Suppressor macrophage treated with lipopolysaccharide for 1 hour (primary cell): ENCODE measurements around the gene SCMH1.

Experiments
- DNase-seq, 3 donors: peaks; one replicate each; pipeline ENCODE4 v3.0.0-alpha.2; 2020 to 2022

The SCMH1 gene

DNA sequence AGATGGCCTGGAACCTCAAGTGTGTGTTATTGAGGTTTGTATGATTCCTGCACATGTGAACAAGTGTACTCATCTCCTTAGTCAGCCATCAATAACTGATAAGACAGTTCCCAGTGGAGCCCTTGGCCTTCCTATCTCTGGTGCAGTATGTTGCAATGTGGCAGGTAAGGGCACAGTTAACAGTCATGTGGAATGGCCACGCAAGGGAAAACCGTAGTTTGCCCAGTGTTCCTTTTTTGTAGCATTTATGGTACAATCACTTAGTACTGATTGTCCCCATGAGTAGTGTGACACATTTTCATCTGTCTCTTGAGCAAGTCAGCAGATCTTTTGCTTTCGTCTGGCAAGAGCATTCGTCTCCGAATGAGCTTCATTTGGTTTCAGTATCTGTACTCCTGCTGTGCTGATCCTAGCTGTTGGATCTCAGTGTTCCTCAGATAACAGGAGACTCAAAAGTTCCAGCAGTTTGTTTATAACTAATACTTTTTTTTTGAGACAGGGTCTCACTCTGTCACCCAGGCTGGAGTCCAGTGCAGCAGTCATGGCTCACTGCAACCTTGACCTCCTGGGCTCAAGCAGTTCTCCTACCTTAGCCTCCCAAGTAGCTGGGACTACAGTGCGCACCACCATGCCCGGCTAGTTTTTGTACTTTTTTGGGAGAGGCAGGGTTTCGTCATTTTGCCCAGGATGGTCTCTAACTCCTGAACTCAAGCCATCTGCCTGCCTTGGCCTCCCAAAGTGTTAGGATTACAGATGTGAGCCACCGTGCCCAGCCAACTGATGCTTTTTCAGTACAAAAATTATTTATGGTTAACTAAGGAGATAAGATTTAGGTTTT lies 254.4 kb downstream of the SCMH1 start:
- DNase-seq, result no peak

DNA sequence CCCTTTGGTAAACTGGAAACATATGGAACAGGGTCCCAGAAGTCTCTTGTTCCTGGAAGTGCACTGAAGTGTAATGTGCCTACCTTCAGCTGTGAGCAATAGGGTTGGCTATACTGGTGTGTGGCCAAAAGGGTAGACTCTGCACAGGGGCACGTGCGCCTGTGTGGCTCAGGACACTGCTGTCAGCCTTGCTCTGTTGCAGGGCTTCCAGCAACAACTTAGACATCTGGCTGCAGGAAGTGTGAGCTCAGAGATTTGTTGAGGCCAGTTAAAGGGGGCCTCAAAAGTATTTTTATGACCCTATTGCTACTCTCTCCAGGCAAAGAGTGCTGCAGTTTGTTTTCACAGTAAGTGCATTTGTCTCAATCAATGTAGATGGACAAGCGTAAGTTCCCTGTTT lies 255.2 kb downstream of the SCMH1 start:
- DNase-seq, result no peak

DNA sequence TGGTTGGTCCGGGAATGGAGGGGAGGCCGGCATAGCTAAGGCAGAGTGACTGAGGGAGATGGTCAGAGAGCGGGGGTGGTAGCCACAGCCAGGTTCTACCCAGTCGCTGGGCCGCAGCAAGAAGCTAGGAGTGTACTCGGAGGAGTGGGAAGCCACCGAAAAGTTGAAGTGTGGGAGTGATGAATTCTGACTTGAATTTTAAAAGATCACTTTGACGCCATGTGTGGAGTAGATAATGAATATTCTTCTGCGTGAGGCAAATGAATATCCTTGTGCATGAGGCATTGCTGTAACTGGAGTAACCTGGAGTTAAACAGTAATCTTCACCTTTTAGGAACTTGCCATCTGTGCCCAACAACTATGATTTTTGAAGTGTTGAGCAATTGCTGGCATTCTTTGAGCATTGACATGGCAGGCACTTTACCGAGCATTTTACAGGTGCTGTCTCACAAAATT lies 255.8 kb downstream of the SCMH1 start:
- no peak for DNase-seq

DNA sequence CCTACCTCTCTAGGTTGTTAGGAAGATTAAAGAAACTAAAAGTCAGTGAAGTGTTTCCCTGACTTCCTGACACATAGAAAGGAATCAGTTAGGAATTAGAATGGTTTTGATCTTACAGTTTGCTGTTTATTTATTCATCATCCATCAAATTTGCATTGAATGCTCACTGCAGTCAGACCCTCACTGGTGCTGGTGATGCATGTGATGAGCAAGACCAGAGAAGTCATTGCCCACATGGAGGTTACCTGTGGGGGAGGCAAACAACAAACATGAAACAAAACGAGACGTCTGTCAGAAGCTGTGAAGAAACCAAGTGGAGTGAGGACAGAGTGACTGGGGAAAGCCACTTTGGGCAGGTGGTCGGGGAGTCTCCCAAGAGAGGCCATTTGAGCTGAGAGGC lies 256.2 kb downstream of the SCMH1 start:
- no peak for DNase-seq

DNA sequence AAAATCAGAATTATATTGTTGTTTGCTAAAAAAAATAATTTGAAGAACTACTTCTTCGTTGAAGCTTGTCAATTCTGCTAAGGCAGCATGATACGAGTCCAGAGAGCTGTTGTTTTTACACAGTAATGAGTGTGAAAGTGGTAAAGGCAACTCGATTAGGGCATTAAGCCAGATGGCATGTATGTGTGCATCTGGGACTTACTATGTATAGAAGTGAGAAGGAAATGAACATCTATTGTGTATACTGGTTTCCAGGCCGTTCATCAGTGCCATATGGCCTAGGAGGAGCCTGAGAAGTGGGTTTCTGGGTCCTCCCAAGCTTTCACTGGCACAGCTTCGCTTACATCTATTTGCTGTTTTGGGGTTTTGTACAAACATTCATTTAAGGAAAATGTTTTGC lies 256.9 kb downstream of the SCMH1 start:
- DNase-seq, result no peak

DNA sequence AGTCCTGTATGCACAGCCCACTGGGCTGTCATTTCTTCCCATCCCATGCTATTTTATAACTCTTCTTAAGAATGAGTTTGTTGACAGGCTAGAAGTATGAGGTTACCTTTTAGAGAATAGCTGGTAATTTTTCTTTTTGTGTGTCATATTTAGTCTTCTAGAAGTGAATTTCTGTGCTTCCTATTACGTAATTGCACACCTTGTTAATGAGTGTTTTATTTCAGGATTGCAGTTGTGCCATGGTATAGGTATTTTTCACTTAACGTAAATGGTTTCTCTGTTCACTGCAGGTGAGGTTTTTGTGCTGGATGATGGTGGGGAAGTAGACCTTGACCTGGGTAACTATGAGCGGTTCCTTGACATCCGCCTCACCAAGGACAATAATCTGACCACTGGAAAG lies 257.6 kb downstream of the SCMH1 start:
- DNase-seq, result no peak

DNA sequence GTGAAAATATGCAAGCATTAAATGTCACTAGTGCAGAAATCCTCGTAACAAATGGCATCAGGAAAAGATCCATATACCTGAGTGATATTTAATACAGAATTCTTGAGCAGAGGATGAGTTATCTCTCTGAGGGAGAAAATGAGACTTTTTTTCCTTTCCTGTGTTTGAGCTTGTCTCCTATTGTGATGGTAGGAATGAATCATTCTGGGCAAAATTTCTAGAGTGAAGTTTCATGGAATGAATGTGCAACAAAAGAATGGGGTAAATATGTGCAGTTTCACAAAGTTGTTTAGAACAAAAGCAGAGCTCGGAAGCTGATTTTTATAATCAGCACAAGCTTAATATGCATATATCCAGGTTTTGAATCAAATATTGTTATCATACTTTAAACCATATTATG lies 258.0 kb downstream of the SCMH1 start:
- DNase-seq, result no peak

DNA sequence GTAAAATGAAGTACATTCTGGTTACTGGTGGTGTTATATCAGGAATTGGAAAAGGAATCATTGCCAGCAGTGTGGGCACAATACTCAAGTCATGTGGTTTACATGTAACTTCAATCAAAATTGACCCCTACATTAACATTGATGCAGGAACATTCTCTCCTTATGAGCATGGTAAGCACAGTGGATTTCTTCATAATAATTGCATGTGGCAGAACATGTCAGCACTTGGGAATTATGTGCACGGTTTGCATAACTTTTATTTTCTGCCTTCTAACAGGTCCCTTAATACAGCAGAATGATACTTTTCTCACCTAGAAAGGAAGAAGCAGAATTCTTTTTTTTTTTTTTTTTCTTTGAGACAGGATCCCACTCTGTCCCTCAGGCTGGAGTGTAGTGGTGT lies 258.8 kb downstream of the SCMH1 start:
- DNase-seq, result no peak

DNA sequence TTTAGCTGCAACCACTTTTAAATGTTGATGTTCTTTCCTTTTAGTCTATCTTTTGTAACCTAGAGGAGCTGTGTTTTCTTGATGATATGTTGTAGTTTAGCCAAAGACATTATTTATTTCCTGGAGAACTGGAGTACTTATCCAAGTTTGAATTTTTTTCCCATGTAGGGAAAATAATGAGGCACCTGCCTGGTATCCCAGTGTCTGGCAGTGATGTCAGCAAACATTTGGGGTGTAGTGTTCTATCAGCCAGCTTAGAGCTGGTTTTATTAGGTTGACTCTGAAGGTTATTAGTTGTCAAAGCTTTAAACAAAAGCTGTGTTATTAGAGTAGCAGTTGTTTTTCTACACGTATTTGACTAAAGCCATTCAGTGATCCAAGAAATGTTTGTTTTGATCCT lies 259.4 kb downstream of the SCMH1 start:
- DNase-seq, result no peak

DNA sequence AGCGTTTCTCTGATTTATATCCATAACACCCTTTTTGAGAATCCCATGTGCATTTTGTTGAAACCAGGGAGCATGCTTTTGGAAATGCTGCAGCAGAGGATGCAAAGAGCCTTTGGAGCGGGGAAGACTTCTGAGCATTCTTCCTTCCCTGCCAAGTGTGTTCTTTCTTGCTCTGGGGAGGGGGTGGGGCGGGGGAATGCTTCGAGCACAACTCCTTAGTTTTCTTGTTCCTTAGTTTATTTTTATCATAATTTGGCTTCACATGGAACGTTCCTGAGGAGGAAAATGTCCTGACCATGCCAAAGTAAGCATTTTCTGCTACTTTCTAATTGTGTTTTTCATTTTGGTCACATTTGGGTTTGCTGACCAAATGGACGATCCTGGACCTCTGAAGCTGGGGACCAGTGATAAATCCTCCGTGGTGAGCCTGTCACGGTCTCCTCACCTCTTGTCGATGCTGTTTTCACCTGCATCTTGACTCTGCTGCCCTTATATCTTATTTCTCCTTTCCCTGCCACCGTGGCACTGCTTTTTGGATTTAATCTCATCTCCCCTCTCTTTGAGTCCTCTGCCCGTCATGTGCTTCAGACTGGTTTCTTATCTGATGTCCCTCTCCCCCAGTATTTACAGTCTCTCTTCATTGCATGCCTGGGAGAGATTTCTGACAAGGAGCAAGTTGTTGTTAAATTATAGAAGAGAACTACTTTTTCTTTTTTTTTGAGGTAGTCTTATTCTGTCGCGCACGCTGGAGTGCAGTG lies 260.2 kb downstream of the SCMH1 start:
- DNase-seq, result no peak

DNA sequence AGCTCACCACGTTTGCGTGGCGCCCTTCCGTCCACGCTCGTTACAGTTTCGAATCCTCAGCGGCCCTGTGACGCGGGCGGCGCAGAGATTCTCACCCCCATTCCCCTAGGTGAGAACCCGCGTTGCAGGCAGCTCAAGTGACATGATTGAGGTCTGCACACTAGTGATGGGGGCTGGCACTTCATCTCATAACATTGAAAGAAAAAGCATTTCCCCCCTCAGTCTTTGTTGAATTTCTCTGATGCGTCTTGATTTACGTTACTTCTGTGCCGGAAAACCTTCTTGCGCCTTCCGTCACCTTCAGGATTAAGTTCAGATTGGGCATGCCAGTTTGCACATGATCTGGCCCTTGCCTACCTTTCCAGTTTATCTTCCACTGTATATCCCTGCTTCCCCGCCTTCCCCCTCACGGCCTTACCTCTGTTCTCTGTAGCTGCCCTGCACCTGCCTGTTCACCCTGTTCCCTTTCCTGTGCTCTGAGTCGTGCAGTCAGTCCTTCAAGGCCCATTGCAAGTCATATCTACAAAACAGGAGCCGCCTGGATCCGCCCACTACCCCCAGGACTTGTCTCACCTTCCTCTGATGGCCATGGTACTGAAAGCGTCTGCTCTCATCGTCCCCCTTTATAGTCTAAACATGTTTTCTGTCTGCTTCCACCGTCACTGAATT lies 261.5 kb downstream of the SCMH1 start:
- peak in 2 of 3 donors; percentile 31 to 48 for DNase-seq

DNA sequence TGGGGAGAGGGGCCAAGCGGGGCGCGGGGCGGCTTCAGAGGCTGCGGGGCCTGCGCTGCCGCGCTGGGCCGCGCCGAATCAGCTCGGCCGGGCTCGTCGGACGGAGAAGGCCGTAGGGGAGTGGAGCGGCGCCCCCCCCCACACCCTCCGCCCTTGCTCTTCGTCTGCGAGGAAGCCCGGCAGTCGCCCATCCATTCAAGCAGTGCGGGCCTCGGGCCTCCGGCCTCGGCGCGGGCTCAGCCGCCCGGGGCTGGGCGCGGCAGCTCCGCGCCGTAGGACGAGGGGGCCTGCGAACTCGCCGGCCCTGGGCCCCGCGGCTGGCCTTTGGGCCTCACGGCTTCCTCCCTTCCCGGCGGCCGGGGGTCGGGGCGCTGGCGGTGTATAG lies 262.0 kb downstream of the SCMH1 start:
- DNase-seq, result peak in 1 of 3 donors; percentile 29

DNA sequence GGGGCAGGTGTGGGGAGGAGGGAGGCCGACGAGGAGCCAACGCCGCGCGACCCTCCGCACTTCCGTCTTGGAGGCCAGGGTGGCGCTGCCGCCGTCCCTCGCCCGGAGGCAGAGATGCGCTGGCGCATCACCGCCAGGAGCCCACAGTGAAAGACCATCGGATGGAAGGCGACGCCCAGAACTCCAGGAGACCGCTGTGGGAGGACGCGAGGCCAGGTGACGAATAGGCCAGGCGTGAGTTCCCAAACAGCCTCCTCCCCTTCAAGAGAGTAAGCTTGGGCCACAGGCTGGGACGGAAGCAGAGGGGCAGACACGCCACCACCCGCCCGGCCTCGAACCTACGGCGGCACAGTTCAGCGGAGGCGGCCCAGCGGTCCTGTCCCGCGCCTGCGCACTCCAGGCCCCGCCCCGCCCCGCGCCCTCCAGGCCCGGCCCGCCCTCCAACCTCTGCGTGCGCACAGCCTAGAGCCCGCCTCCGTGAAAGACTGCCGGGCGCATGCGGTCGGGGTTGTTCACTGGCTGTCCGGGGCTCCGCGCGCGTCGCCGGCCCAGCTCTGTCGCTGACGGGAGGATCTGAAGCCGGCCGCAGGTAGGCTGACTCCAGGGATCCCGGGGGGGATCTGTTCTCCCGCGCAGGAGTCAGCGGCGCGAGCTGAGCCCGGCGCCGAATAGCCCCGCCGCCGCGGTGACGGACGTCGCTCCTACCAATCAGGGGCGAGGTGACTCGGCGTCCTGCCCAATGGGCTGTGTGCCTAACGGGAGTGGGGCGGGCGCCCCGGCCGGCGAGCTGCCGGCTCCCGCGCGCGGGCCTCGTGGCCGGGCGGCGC lies 262.7 kb downstream of the SCMH1 start, which contains the start of gene CTPS1:
TSS of gene CTPS1 (plus strand) at position 456 of the 827 bp plus-strand sequence. CDS start 3,595 bp downstream, outside the sequence.
- DNase-seq, result peak; percentile 93 to 98 (median 98)

DNA sequence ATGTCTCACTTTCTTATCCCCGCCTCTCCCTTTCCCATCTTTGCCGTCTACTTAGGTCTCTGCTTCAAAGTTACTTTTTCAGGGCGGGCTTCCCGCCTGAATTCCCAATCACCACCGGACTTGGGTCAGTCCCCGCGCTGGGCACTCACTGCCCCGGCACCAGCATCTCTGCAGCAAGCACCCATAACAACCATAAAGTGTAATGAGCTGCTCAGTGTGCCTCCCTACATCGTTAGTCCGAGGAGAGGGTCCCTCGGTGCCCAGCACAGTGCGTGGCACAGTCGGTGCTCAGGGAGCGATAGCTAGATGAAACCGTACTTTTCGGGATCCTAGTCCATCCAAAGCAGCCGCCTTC lies 263.2 kb downstream of the SCMH1 start:
- DNase-seq, result no peak

DNA sequence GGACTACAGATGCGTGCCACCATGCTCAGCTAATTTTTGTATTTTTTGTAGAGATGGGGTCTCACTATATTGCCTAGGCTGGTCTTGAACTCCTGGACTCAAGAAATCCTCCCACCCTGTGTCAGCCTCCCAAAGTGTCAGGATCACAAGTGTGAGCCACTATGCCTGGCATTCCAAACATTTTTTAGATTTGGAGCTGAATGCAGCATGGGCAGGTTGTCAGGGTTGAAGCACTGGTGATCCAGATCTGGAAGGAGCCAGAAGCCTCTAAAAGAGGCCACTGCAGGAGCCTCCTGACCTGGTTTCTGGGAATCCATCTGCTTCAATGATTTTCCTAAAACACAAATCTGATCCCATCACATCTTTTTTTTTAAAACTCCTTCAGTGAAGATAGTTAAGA lies 264.4 kb downstream of the SCMH1 start:
- DNase-seq, result no peak
